ENCODE measurements around the gene SLC2A9.

The SLC2A9 gene

DNA sequence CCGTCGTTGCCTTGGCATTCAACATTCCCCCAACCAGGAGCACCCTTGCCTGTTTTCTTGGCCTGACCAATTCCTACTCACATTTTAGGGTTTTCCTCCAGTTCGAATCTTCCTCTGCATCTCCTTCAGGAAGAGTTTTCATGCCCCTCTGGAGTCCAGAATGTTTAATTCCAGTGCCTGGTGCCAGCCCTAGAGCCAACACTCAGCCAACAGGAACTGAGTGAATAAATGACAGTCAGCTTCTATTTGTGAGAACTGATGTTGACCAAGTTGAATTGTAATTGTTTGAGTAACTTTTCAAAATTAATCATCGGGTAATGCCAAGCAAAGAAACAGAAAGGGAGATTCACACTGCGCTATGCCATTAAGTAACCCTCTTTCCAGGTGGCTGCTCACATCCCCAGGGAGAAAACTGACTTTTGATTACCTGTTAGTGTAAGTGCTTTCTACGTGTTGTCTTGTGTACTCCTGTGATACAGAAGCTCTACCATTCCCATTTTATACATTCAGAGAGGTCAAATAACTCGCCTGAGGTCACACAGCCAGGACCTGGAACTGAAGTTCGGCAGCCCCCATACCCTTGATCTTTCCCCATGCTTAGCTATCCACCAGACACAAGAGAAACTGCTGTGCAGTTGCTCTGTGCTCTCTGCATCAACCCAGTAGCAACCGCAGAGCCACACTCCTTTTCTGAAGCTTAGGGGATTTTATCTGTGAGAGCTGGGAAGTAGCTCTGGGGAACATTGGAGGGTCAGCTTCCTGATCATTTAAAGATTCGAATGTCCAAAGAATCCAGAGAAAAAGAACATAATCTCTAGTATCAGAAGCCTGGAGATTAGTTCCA, 19.0 kb upstream of the SLC2A9 start:
- TF ChIP-seq NFIC (IDR thresholded peaks at IDR 0.05) (no peak), EGR1 (IDR thresholded peaks at IDR 0.05) (no peak), TEAD4 (IDR thresholded peaks at IDR 0.05) (no peak), CEBPB (IDR thresholded peaks at IDR 0.05) (no peak), CREB1 (IDR thresholded peaks at IDR 0.05; ENCODE audit: low read depth) (no peak), TCF12 (IDR thresholded peaks at IDR 0.05; ENCODE audit: low read depth) (no peak), YY1 (IDR thresholded peaks at IDR 0.05; ENCODE audit: low read depth) (no peak)
- TF ChIP-seq, protein P1, sequence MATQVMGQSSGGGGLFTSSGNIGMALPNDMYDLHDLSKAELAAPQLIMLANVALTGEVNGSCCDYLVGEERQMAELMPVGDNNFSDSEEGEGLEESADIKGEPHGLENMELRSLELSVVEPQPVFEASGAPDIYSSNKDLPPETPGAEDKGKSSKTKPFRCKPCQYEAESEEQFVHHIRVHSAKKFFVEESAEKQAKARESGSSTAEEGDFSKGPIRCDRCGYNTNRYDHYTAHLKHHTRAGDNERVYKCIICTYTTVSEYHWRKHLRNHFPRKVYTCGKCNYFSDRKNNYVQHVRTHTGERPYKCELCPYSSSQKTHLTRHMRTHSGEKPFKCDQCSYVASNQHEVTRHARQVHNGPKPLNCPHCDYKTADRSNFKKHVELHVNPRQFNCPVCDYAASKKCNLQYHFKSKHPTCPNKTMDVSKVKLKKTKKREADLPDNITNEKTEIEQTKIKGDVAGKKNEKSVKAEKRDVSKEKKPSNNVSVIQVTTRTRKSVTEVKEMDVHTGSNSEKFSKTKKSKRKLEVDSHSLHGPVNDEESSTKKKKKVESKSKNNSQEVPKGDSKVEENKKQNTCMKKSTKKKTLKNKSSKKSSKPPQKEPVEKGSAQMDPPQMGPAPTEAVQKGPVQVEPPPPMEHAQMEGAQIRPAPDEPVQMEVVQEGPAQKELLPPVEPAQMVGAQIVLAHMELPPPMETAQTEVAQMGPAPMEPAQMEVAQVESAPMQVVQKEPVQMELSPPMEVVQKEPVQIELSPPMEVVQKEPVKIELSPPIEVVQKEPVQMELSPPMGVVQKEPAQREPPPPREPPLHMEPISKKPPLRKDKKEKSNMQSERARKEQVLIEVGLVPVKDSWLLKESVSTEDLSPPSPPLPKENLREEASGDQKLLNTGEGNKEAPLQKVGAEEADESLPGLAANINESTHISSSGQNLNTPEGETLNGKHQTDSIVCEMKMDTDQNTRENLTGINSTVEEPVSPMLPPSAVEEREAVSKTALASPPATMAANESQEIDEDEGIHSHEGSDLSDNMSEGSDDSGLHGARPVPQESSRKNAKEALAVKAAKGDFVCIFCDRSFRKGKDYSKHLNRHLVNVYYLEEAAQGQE (IDR thresholded peaks at IDR 0.05; ENCODE audit: low read depth) = no peak
- TF ChIP-seq, protein P2, sequence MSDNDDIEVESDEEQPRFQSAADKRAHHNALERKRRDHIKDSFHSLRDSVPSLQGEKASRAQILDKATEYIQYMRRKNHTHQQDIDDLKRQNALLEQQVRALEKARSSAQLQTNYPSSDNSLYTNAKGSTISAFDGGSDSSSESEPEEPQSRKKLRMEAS (IDR thresholded peaks at IDR 0.05) = no peak

DNA sequence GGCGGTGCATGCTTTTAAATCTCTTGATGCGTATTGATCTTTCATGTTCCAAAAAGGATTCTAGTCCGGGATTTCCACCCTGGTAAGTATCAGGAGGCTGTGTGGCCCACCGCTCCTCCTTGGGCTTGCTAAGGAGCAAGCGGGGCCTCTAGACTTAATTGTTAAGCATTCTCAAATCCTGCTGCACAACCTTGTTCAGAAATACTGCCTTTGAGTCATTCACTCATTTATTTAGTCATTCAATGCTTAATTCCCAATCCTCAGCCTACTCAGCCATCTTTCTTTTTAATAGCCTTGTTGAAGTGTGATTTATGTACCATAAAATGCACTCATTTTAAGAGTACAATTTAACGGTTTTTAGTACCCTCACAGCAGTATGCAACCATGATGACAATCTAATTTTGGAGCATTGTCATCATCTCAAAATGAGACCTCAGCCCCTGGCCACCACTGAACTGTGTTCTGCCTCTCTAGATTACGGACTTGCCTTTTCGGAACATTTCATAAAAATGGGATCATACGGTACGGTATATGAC, 15.6 kb upstream of the SLC2A9 start:
- TF ChIP-seq YY1 (IDR thresholded peaks at IDR 0.05; ENCODE audit: low read depth) (no peak), FOXM1 (IDR thresholded peaks at IDR 0.05; ENCODE audit: borderline replicate concordance, low read depth) (no peak), CEBPB (IDR thresholded peaks at IDR 0.05) (no peak), TAF1 (IDR thresholded peaks at IDR 0.05; ENCODE audit: low read depth) (no peak), EGR1 (IDR thresholded peaks at IDR 0.05) (no peak), ZBTB7A (IDR thresholded peaks at IDR 0.05; ENCODE audit: low read depth) (no peak)
- TF ChIP-seq, protein P3, sequence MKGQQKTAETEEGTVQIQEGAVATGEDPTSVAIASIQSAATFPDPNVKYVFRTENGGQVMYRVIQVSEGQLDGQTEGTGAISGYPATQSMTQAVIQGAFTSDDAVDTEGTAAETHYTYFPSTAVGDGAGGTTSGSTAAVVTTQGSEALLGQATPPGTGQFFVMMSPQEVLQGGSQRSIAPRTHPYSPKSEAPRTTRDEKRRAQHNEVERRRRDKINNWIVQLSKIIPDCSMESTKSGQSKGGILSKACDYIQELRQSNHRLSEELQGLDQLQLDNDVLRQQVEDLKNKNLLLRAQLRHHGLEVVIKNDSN (IDR thresholded peaks at IDR 0.05) = no peak

DNA sequence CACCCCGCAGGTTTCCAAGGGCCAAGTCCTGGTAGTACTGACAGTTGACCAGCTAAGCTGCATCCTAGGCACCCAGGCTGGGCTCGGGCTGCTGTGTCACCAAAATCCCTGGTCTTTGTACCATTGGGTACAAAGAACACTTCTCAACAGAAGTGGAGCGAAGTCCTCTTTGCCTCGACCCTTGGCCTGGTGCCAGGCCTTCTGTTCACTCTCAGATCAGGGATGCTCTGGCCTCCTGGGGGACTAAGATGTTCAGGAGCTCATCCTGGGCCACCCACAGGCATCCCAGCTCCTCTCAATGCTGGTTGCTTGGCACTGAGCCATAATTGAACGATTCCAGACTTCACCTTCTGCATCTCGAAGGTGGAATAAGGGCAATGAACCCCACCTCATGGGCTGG, 13.8 kb upstream of the SLC2A9 start:
- no peak for TF ChIP-seq ZBTB7A (IDR thresholded peaks at IDR 0.05; ENCODE audit: low read depth)
- no peak for TF ChIP-seq FOXM1 (IDR thresholded peaks at IDR 0.05; ENCODE audit: borderline replicate concordance, low read depth)

DNA sequence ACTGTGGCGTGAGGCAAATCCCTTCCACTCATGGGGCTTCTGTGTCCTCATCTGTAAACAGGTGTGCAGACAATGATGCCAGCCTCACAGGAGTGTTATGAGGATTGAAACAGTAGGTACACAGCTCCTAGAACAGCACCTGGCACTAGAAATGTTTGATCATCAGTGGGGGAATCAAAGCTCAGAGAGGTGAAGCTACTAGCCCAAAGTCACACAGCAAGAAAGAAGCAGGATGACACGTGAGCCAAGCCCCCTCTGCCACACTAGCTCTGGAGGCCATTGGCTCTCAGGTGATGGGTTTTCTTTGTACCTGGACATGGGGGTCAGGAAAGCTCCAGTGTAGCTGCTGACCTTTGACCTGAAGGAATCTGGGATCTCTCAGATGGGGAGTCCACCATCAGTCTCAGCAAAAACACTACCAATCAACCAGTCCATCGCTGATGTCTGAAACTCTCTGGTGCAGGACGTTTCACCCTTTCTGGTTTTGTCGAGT, 13.4 kb upstream of the SLC2A9 start:
- TF ChIP-seq, protein P2 (IDR thresholded peaks at IDR 0.05) = no peak
- TF ChIP-seq TAF1 (IDR thresholded peaks at IDR 0.05; ENCODE audit: low read depth) = no peak

DNA sequence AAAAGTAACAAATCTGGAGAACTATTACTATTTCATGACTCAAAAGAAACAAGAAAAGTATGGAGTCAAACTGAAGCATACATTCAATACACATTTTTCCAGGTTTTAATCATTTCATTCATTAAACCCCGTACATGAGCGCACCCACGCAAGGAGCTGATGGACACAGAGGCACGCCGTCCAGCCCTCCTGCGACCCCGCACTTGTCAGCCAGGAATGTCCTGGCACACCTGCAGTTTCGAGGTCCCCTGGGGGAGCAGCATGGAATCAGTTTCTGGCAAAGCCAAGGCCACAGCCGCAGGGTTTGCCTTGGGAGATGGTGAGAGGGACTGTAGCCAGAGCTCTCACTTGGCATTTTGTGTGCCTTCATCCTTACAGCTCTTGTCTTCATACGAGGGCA, 12.8 kb upstream of the SLC2A9 start:
- TF ChIP-seq TCF12 (IDR thresholded peaks at IDR 0.05; ENCODE audit: low read depth) (no peak), NFIC (IDR thresholded peaks at IDR 0.05) (no peak), YY1 (IDR thresholded peaks at IDR 0.05; ENCODE audit: low read depth) (no peak), ZBTB7A (IDR thresholded peaks at IDR 0.05; ENCODE audit: low read depth) (no peak), TAF1 (IDR thresholded peaks at IDR 0.05; ENCODE audit: low read depth) (no peak), FOXM1 (IDR thresholded peaks at IDR 0.05; ENCODE audit: borderline replicate concordance, low read depth) (no peak), TEAD4 (IDR thresholded peaks at IDR 0.05) (no peak), EGR1 (IDR thresholded peaks at IDR 0.05) (no peak), RAD21 (IDR thresholded peaks at IDR 0.05; ENCODE audit: low read depth) (no peak)
- TF ChIP-seq, protein P3 (IDR thresholded peaks at IDR 0.05) = no peak
- TF ChIP-seq, protein P2 (IDR thresholded peaks at IDR 0.05) = no peak

DNA sequence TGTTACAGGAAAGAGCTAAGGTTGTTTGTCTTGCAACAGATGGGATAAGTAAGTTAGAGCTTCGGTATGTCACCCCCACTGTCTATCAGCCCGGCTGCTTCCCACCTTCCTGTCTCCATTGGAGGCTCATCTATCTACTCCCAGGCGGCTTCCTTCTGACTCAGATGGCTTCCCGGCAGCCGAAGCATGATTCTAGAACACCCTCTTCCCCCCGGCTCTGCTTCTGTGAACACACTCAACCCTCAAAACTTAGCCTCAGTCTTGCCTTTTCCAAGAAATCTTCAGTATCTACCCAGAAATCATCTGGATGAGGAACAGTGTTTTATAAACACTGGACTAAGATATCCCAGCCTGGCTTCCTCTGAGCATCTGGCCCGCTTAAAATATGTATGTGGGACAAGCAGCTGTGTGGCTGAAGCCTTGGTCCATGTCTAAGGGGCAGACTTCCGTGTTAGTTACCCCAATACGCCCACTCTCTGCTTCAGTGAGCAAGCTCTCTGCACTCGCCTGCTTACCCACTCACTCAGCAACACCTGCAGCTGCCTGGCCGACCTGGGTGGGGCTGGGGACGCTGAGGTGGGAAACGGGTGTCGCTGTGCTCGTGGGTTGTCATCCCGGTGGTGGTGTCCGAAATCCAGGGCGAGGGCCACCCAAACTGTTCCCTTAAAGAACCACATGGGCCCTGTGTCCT, 12.0 kb upstream of the SLC2A9 start:
- TF ChIP-seq, protein P3 (IDR thresholded peaks at IDR 0.05) = no peak
- TF ChIP-seq EP300 (IDR thresholded peaks at IDR 0.05; ENCODE audit: borderline replicate concordance) = no peak
- no peak for TF ChIP-seq NFIC (IDR thresholded peaks at IDR 0.05)
- no peak for TF ChIP-seq TAF1 (IDR thresholded peaks at IDR 0.05; ENCODE audit: low read depth)
- no peak for TF ChIP-seq CEBPB (IDR thresholded peaks at IDR 0.05)
- no peak for TF ChIP-seq FOXM1 (IDR thresholded peaks at IDR 0.05; ENCODE audit: borderline replicate concordance, low read depth)
- TF ChIP-seq YY1 (IDR thresholded peaks at IDR 0.05; ENCODE audit: low read depth) = no peak
- no peak for TF ChIP-seq RAD21 (IDR thresholded peaks at IDR 0.05; ENCODE audit: low read depth)
- TF ChIP-seq TEAD4 (IDR thresholded peaks at IDR 0.05) = no peak
- TF ChIP-seq, protein P1 (IDR thresholded peaks at IDR 0.05; ENCODE audit: low read depth) = no peak
